Parathyroid adenoma (tissue), 2 donors: ENCODE measurements around the gene SLC17A1.

Experiments
- H2AFZ ChIP-seq: fragments of 300-600 bp; sonication (generic); one replicate; pipeline ENCODE4 v1.7.0; 2017; ENCODE audit warnings: antibody characterized with exemption, mild to moderate bottlenecking
- H3K27ac ChIP-seq: fragments of 300-600 bp; sonication (generic); one replicate; pipeline ENCODE4 v1.7.0; 2017
- H3K27me3 ChIP-seq: fragments of 300-600 bp; sonication (generic); one replicate; pipeline ENCODE4 v1.7.0; 2017; ENCODE audit warnings: low read length; ENCODE audit not compliant: control insufficient read depth, insufficient read depth
- H3K36me3 ChIP-seq: fragments of 300-600 bp; sonication (generic); one replicate; pipeline ENCODE4 v1.7.0; 2017; ENCODE audit warnings: low read length; ENCODE audit not compliant: control insufficient read depth, insufficient read depth
- H3K4me1 ChIP-seq: fragments of 300-600 bp; sonication (generic); one replicate; pipeline ENCODE4 v1.7.0; 2017; ENCODE audit warnings: control low read depth
- H3K4me2 ChIP-seq: fragments of 300-600 bp; sonication (generic); one replicate; pipeline ENCODE4 v1.7.0; 2017; ENCODE audit warnings: low read length
- H3K4me3 ChIP-seq: fragments of 300-600 bp; sonication (generic); one replicate; pipeline ENCODE4 v1.7.0; 2017; ENCODE audit warnings: low read depth, low read length
- H3K79me2 ChIP-seq: fragments of 300-600 bp; sonication (generic); one replicate; pipeline ENCODE4 v1.7.0; 2017; ENCODE audit warnings: control low read depth
- H3K9ac ChIP-seq: fragments of 300-600 bp; sonication (generic); one replicate; pipeline ENCODE4 v1.7.0; 2017; ENCODE audit warnings: mild to moderate bottlenecking
- H3K9me3 ChIP-seq: fragments of 300-600 bp; sonication (generic); one replicate; pipeline ENCODE4 v1.7.0; 2017; ENCODE audit warnings: low read length; ENCODE audit not compliant: control insufficient read depth
- CTCF ChIP-seq: fragments of 300-600 bp; sonication (generic); IDR thresholded peaks from one replicate; pipeline ENCODE4 v1.7.0; 2017; ENCODE audit warnings: antibody characterized with exemption, mild to moderate bottlenecking
- donor health status: primary hyperparathyroidism.

The SLC17A1 gene

GRCh38 chr6:25756382-25757363 is 75.2 kb downstream of the SLC17A1 start:
- H3K4me3 ChIP-seq: no peak overlapping the region
- no peak overlapping the region for H3K9ac ChIP-seq
- H2AFZ ChIP-seq: no peak overlapping the region
- no peaks in the 10 kb centered on the region for H3K36me3 ChIP-seq
- H3K79me2 ChIP-seq: no peaks in the 10 kb centered on the region
- H3K4me1 ChIP-seq: no peaks in the 10 kb centered on the region
- no peak for TF ChIP-seq CTCF
- H3K4me2 ChIP-seq: no peak overlapping the region
- H3K9me3 ChIP-seq: peaks cover 3% of the 10 kb centered on the region
- H3K27me3 ChIP-seq: no peaks in the 10 kb centered on the region
- no peak overlapping the region for H3K27ac ChIP-seq

GRCh38 chr6:25755483-25755882 is 76.4 kb downstream of the SLC17A1 start:
- no peak overlapping the region for H3K27ac ChIP-seq
- H2AFZ ChIP-seq: no peak overlapping the region
- H3K27me3 ChIP-seq: no peaks in the 10 kb centered on the region
- no peak for TF ChIP-seq CTCF
- no peak overlapping the region for H3K9ac ChIP-seq
- H3K79me2 ChIP-seq: no peaks in the 10 kb centered on the region
- no peak overlapping the region for H3K4me3 ChIP-seq
- no peak overlapping the region for H3K4me2 ChIP-seq
- H3K36me3 ChIP-seq: no peaks in the 10 kb centered on the region
- H3K9me3 ChIP-seq: peaks cover 3% of the 10 kb centered on the region
- no peaks in the 10 kb centered on the region for H3K4me1 ChIP-seq

- H3K79me2 ChIP-seq: no peaks in the 10 kb centered on the region
- no peaks in the 10 kb centered on the region for H3K9me3 ChIP-seq
- no peaks in the 10 kb centered on the region for H3K4me1 ChIP-seq
- H3K27me3 ChIP-seq: no peaks in the 10 kb centered on the region
- H3K4me3 ChIP-seq: no peak within 1 kb of the TSS
- H3K27ac ChIP-seq: no peak within 1 kb of the TSS
- no peak within 1 kb of the TSS for H3K4me2 ChIP-seq
- no peak within 1 kb of the TSS for H2AFZ ChIP-seq
- TF ChIP-seq CTCF: no peak
- no peak within 1 kb of the TSS for H3K9ac ChIP-seq
- no peaks in the 10 kb centered on the region for H3K36me3 ChIP-seq
These were observed 77.3 kb downstream of the SLC17A1 start, which contains the start of gene SLC17A4 for GRCh38 chr6:25754535-25754934. SLC17A4 (plus strand) TSS chr6:25754742; CDS start chr6:25761963, 7,221 bp downstream.

GRCh38 chr6:25753079-25753478 is 78.8 kb downstream of the SLC17A1 start:
- no peaks in the 10 kb centered on the region for H3K9me3 ChIP-seq
- H3K36me3 ChIP-seq: no peaks in the 10 kb centered on the region
- H3K9ac ChIP-seq: no peak overlapping the region
- TF ChIP-seq CTCF: no peak
- no peaks in the 10 kb centered on the region for H3K4me1 ChIP-seq
- no peak overlapping the region for H2AFZ ChIP-seq
- H3K27me3 ChIP-seq: no peaks in the 10 kb centered on the region
- no peak overlapping the region for H3K4me3 ChIP-seq
- H3K27ac ChIP-seq: no peak overlapping the region
- no peaks in the 10 kb centered on the region for H3K79me2 ChIP-seq
- H3K4me2 ChIP-seq: no peak overlapping the region
